SK-N-MC (cell line): Measurements from ENCODE around the gene NDUFS3.

Experiments used
- EZH2 ChIP-seq: fragments of 200-600 bp; sonication (generic); IDR thresholded peaks from one replicate; pipeline ENCODE4 v1.6.1; 2017; ENCODE audit warnings: antibody characterized with exemption
- FOXP2 ChIP-seq: optimal IDR thresholded peaks from 2 replicates; pipeline ENCODE3; 2011; ENCODE audit warnings: mild to moderate bottlenecking, moderate library complexity; ENCODE audit not compliant: insufficient read depth; ENCODE audit errors: extremely low read length, control extremely low read depth
- POLR2AphosphoS5 ChIP-seq: IDR thresholded peaks from 2 replicates; pipeline ENCODE4 v1.6.1; 2012; ENCODE audit warnings: mild to moderate bottlenecking, low read depth, low read length, borderline replicate concordance

DNA sequence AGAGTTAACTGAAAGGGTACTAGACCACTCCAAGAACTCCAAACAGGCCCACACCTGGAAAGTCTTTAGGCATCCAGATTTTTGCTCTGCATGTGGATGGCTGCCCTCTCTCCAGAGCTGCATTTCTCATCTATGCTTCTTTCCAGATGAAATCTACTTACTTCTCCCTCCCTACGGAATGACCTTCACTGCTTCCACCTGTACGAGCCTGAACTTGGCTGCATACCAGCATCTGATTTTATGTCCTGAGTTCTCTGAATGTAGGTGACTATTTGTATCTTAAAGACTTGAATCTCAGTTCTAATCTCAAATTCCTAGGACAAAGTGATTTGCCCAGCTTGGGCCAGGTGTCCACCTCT, 39.2 kb upstream of the NDUFS3 start:
- TF ChIP-seq EZH2, result no peak
- TF ChIP-seq POLR2AphosphoS5, result no peak
- no peak for TF ChIP-seq FOXP2
